H1 (cell line): ENCODE data around the gene ITGA11. TPM values are rescaled to one million over a fixed set of nuclear protein-coding genes. Genes with fewer than 3 reads are reported as not detected.

Experiments
- CTCF ChIA-PET: fragments of 300-600 bp; sonication (Branson Sonifier 250); formaldehyde crosslinking; loops from one replicate; lab custom pipeline; 2021; ENCODE audit not compliant: partially characterized antibody; lab: Charles Lee
- POLR2A ChIA-PET: fragments of 300-600 bp; sonication (Branson Sonifier 250); formaldehyde crosslinking; loops from one replicate; lab custom pipeline; 2021; ENCODE audit warnings: inconsistent platforms; ENCODE audit not compliant: partially characterized antibody; lab: Charles Lee
- DNase-seq, 2 experiments: peaks; one replicate each; pipeline versions ENCODE4 v3.0.0 to v3.0.0-alpha.2; 2010 to 2022; ENCODE audit warnings: low spot score in 2 of 2, low read depth in 1 of 2, mixed read lengths in 1 of 2
- FAIRE-seq: peaks from 2 replicates; lab custom pipeline; 2011; peaks lifted over from hg19 to GRCh38; lab: Jason Lieb, UNC
- H2AFZ ChIP-seq: 2 replicates; pipeline ENCODE4 v1.8.1; 2012; ENCODE audit warnings: low read length, inconsistent platforms
- H2AK5ac ChIP-seq: 2 replicates; pipeline ENCODE4 v1.6.1; 2013; ENCODE audit warnings: low read depth, low read length
- H2BK120ac ChIP-seq: replicated peaks from 2 replicates; pipeline ENCODE3; 2013; ENCODE audit warnings: low read depth, low read length, inconsistent platforms
- H2BK12ac ChIP-seq: 2 replicates; pipeline ENCODE4 v1.6.1; 2013; ENCODE audit warnings: low read depth, low read length
- H2BK15ac ChIP-seq: 2 replicates; pipeline ENCODE4 v1.6.1; 2013; ENCODE audit warnings: low read length
- H2BK20ac ChIP-seq: 2 replicates; pipeline ENCODE4 v1.6.1; 2013; ENCODE audit warnings: low read length
- H2BK5ac ChIP-seq: 2 replicates; pipeline ENCODE4 v1.6.1; 2013; ENCODE audit warnings: low read depth, low read length
- H3K14ac ChIP-seq: 2 replicates; pipeline ENCODE4 v1.6.1; 2013; ENCODE audit warnings: inconsistent platforms; ENCODE audit not compliant: insufficient read length
- H3K18ac ChIP-seq: 2 replicates; pipeline ENCODE4 v1.6.1; 2013; ENCODE audit warnings: low read length; ENCODE audit errors: extremely low read depth
- H3K23ac ChIP-seq: 2 replicates; pipeline ENCODE4 v1.6.1; 2013; ENCODE audit warnings: inconsistent platforms; ENCODE audit not compliant: insufficient read length
- H3K23me2 ChIP-seq: 2 replicates; pipeline ENCODE4 v1.6.1; 2013; ENCODE audit warnings: low read depth, low read length
- H3K27ac ChIP-seq: 2 replicates; pipeline ENCODE4 v1.6.1; 2011; ENCODE audit warnings: low read depth, low read length, inconsistent platforms
- H3K27me3 ChIP-seq, 4 experiments: replicated peaks in 1 of 4; 1 replicate in 1 of 4; 2 replicates in 3 of 4; pipeline versions ENCODE4 v1.6.1 to v1.8.1; 2011 to 2013; ENCODE audit warnings: low read length in 3 of 4, mild to moderate bottlenecking in 3 of 4, inconsistent platforms in 2 of 4, mixed read lengths in 2 of 4, moderate library complexity in 1 of 4; ENCODE audit not compliant: control insufficient read depth in 3 of 4, insufficient read depth in 3 of 4; ENCODE audit errors: extremely low read depth in 1 of 4
- H3K36me3 ChIP-seq, 4 experiments: 2 replicates each; pipeline versions ENCODE4 v1.6.1 to v1.8.1; 2011 to 2013; ENCODE audit warnings: mild to moderate bottlenecking in 4 of 4, low read length in 3 of 4, moderate library complexity in 2 of 4, control low read depth in 1 of 4, inconsistent platforms in 1 of 4; ENCODE audit not compliant: insufficient read depth in 4 of 4, control insufficient read depth in 2 of 4
- H3K4ac ChIP-seq: replicated peaks from 2 replicates; pipeline ENCODE3; 2013; ENCODE audit warnings: low read length, low read depth, mixed read lengths, inconsistent platforms; ENCODE audit not compliant: insufficient read length
- H3K4me1 ChIP-seq, 4 experiments: replicated peaks in 1 of 4; 1 replicate in 1 of 4; 2 replicates in 3 of 4; pipeline versions ENCODE4 v1.6.1 to v1.8.1; 2011 to 2013; ENCODE audit warnings: low read length in 3 of 4, inconsistent platforms in 2 of 4, mixed read lengths in 1 of 4; ENCODE audit not compliant: insufficient read depth in 4 of 4, control insufficient read depth in 3 of 4
- H3K4me2 ChIP-seq, 2 experiments: 2 replicates each; pipeline versions ENCODE4 v1.6.1 to v1.8.1; 2011 to 2013; ENCODE audit warnings: low read depth in 2 of 2, low read length in 2 of 2, control low read depth in 1 of 2, inconsistent platforms in 1 of 2, mild to moderate bottlenecking in 1 of 2; ENCODE audit not compliant: insufficient read depth in 1 of 2
- H3K4me3 ChIP-seq, 4 experiments: fragments of 200-600, 300-600 bp in 1 of 4; sonication (generic), shearing (Covaris generic), sonication (Bioruptor Twin) in 1 of 4; 2 replicates each; pipeline versions ENCODE4 v1.5.1 to v1.8.1; 2011 to 2016; ENCODE audit warnings: low read length in 4 of 4, low read depth in 3 of 4, control low read depth in 2 of 4, inconsistent platforms in 2 of 4, mild to moderate bottlenecking in 2 of 4, mixed read lengths in 1 of 4, moderate library complexity in 1 of 4; ENCODE audit not compliant: insufficient read depth in 2 of 4; ENCODE audit errors: extremely low read depth in 1 of 4
- H3K56ac ChIP-seq: replicated peaks from 2 replicates; pipeline ENCODE3; 2013; ENCODE audit warnings: low read depth, mild to moderate bottlenecking, mixed read lengths, low read length, inconsistent platforms; ENCODE audit not compliant: insufficient read length
- H3K79me1 ChIP-seq: 2 replicates; pipeline ENCODE4 v1.6.1; 2013; ENCODE audit warnings: low read depth, low read length, control low read depth
- H3K79me2 ChIP-seq, 2 experiments: 2 replicates each; pipeline versions ENCODE4 v1.6.1 to v1.8.1; 2012 to 2013; ENCODE audit warnings: low read length in 2 of 2, mild to moderate bottlenecking in 2 of 2, inconsistent platforms in 1 of 2; ENCODE audit not compliant: insufficient read depth in 2 of 2, control insufficient read depth in 1 of 2
- H3K9ac ChIP-seq, 4 experiments: replicated peaks in 1 of 4; 1 replicate in 1 of 4; 2 replicates in 3 of 4; pipeline versions ENCODE4 v1.6.1 to v1.8.1; 2011 to 2013; ENCODE audit warnings: low read depth in 3 of 4, low read length in 3 of 4, control low read depth in 2 of 4, mild to moderate bottlenecking in 2 of 4, moderate library complexity in 2 of 4, inconsistent platforms in 1 of 4; ENCODE audit errors: extremely low read depth in 1 of 4
- H3K9me3 ChIP-seq, 2 experiments: 2 replicates each; pipeline versions ENCODE4 v1.6.1 to v1.8.1; 2012 to 2013; ENCODE audit warnings: mild to moderate bottlenecking in 2 of 2, moderate library complexity in 2 of 2, control low read depth in 1 of 2, inconsistent platforms in 1 of 2, low read depth in 1 of 2, low read length in 1 of 2, mixed read lengths in 1 of 2; ENCODE audit not compliant: insufficient read depth in 2 of 2
- H4K20me1 ChIP-seq, 2 experiments: replicated peaks in 1 of 2; 2 replicates each; pipeline versions ENCODE3 to v1.8.1; 2011 to 2013; ENCODE audit warnings: inconsistent platforms in 2 of 2, low read length in 2 of 2, mild to moderate bottlenecking in 1 of 2; ENCODE audit not compliant: insufficient read depth in 2 of 2, control insufficient read depth in 1 of 2
- H4K5ac ChIP-seq: 2 replicates; pipeline ENCODE4 v1.6.1; 2013; ENCODE audit warnings: low read length, low read depth, mixed read lengths, inconsistent platforms; ENCODE audit not compliant: insufficient read length
- H4K8ac ChIP-seq: 2 replicates; pipeline ENCODE4 v1.8.0; 2013; ENCODE audit warnings: mild to moderate bottlenecking, moderate library complexity, low read length, inconsistent platforms; ENCODE audit not compliant: insufficient read depth; ENCODE audit errors: extremely low read depth
- H4K91ac ChIP-seq: replicated peaks from 2 replicates; pipeline ENCODE3; 2013; ENCODE audit warnings: low read length, mixed read lengths, inconsistent platforms; ENCODE audit not compliant: insufficient read length
- WGBS, 2 experiments: shearing (Covaris generic) in 1 of 2; methylation state at CpG; one replicate each; pipeline versions ENCODE4 v1.1.6 to v1.1.7; 2013 to 2015; ENCODE audit warnings: low lambda C conversion rate in 2 of 2, mixed read lengths in 2 of 2, inconsistent platforms in 1 of 2, low coverage in 1 of 2, missing lambda C conversion rate in 1 of 2; ENCODE audit not compliant: insufficient replicate concordance in 2 of 2, insufficient coverage in 1 of 2, insufficient read length in 1 of 2; ENCODE audit errors: extremely low coverage in 1 of 2, missing lambda C conversion rate in 1 of 2; 5-methylcytosine and 5-hydroxymethylcytosine counted together
- polyA plus RNA-seq, 7 experiments: library from polyadenylated mRNA; depleted of rRNA in 3 of 7; stranded (reverse) in 5 of 7; unstranded in 2 of 7; fragments of >200 nt in 5 of 7; fragments of 200-250 nt in 2 of 7; gene quantifications; 1 replicate in 5 of 7; 2 replicates in 1 of 7; 4 replicates in 1 of 7; pipeline versions ENCODE4 v1.2.1 to v1.2.3, GENCODE V29; 2011 to 2013; ENCODE audit warnings: missing spikeins in 2 of 7, mixed read lengths in 2 of 7
- total RNA-seq: library from RNA; stranded (reverse); fragmentation: NEBNext Ultra II Directional; extraction: Animal tissue kit (Norgen Biotek cat#: 25700); gene quantifications from 2 replicates; pipeline ENCODE4 v1.2.1, GENCODE V29; 2021

The ITGA11 gene
- total and polyA plus RNA-seq, 2 of the 8 experiments (the other 6 are each of a cell fraction or from before 2014, with no cell fraction given) = 0.05 to 0.06 TPM

DNA sequence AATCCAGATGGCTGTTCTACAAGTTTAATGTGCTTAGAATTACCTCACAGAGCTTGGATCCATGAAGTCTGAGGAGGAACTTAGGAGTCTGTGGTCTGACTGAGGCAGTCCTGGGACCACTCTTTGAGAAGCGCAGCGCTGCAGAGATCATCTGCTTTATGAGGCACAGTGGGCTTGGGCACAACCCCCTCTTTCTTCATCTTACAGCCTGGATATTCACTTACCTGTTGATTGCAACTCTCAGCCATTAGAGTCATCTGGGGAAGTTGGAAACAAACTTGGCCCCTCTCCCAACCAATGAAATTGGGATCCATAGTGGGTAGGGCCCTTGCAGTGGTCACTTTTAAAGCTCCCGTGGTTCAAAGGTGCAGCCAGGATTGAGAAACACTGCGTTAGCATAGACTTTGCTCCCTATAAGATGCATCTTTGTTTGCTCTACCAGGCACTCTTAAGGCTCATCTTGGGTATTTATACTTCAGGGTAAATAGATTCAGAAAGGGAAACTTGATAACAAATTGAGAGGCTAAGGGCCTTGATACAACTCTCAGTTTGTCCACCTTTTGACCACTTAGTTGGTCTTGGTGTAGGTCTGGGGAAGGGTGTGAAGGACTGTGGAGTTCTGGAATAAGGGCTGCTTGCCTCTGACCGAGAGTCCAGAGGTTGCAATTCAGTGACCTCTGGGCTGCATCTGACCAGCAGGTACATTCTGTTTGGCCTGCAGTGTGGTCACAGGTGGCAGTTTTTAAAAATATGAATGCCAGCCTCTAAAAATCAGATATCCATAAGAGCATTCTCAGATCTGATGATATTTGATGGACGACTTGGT, 131.6 kb downstream of the ITGA11 start:
- no peaks in the 10 kb centered on the region for H3K79me1 ChIP-seq
- H3K27me3 ChIP-seq = no peaks in the 10 kb centered on the region
- POLR2A ChIA-PET = interaction anchor here (0.7 to 1.9 kb wide), 6 partner anchors 9 to 45 kb away, joined by 3 to 8 read pairs (median 4); partner anchors contain the start of gene FEM1B
- H2AFZ ChIP-seq = no peak overlapping the region
- H3K14ac ChIP-seq = no peak overlapping the region
- no peak overlapping the region for H2BK12ac ChIP-seq
- H4K5ac ChIP-seq = no peak overlapping the region
- no peak overlapping the region for H3K18ac ChIP-seq
- DNase-seq = peak in 1 of 2 experiments; percentile 35
- no peak overlapping the region for H4K8ac ChIP-seq
- 94% methylated on average over 6 of the region's 6 CpGs; no CpG with 5 or more reads in 1 of the 2 experiments for WGBS, 2 experiments
- H2BK5ac ChIP-seq = no peak overlapping the region
- H2BK20ac ChIP-seq = no peak overlapping the region
- H2BK120ac ChIP-seq = no peak overlapping the region
- no peak overlapping the region for H3K23ac ChIP-seq
- H3K4ac ChIP-seq = no peak overlapping the region
- H3K36me3 ChIP-seq = 0 out of 8 replicates have a peak, but pooled peaks cover 0 to 3% (median 1%) of the 10 kb centered on the region in 4 experiments
- CTCF ChIA-PET = interaction anchor here (1.0 to 1.5 kb wide), 2 partner anchors 10 to 48 kb away, joined by 4 to 6 read pairs; no protein-coding TSS in a partner anchor
- no peak for FAIRE-seq
- H2BK15ac ChIP-seq = no peak overlapping the region
- no peak overlapping the region for H4K91ac ChIP-seq
- H3K23me2 ChIP-seq = no peaks in the 10 kb centered on the region; the same call in 1 of the 2 replicates
- H3K79me2 ChIP-seq = 0 out of 4 replicates have a peak, but pooled peaks cover 0 to 1% of the 10 kb centered on the region in 2 experiments
- H3K4me1 ChIP-seq = peaks cover 7 to 18% (median 12%) of the 10 kb centered on the region in 4 experiments
- H3K4me3 ChIP-seq = no peak overlapping the region
- H3K4me2 ChIP-seq = no peak overlapping the region
- no peak overlapping the region for H2AK5ac ChIP-seq
- no peaks in the 10 kb centered on the region for H3K9me3 ChIP-seq
- no peak overlapping the region for H3K9ac ChIP-seq
- no peaks in the 10 kb centered on the region for H4K20me1 ChIP-seq
- no peak overlapping the region for H3K27ac ChIP-seq
- H3K56ac ChIP-seq = no peak overlapping the region
